Measurements from ENCODE around the gene USP20. TPM values are rescaled to one million over a fixed set of nuclear protein-coding genes. Genes with fewer than 3 reads are reported as not detected.

USP20 gene
- total and polyA plus RNA-seq, 4 donors = 11.4 to 38.9 (median 24.0) TPM

DNA sequence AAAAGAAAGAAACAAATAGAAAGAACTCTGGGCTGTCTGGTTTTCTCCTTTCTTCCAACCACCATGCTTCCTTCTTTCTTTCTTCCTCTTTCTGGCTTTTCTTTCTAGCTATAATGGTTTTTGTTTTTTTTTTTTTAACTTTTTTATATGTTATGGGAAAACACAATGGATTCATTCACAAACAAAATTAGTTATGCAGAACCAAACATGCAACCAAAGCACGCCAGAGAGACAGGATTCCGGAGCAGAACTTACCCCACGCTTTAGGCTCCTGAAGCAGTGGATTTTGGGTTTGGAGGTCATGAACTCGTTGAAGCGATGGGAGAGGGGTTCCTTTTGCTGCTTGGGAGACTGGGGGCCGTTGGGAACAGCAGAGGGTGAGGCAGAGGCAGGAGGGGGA lies 88.3 kb downstream of the USP20 start:
- Histone ChIP-seq H3K4me1 (ENCODE audit: control insufficient read depth, insufficient read depth, low read length) (no peaks in the 10 kb centered on the region), H3K27me3 (ENCODE audit: control insufficient read depth, insufficient read depth, low read length) (no peaks in the 10 kb centered on the region), H3K9me3 (ENCODE audit: control insufficient read depth, insufficient read depth, low read length) (no peaks in the 10 kb centered on the region), H3K4me3 (ENCODE audit: low read depth, low read length) (no peak overlapping the region), H3K36me3 (ENCODE audit: control insufficient read depth, insufficient read depth, low read length) (peaks cover 31% of the 10 kb centered on the region), H3K27ac (ENCODE audit: low read depth, low read length) (no peak overlapping the region)
- WGBS (ENCODE audit: insufficient coverage) = 50% methylated on average over 2 of the region's 6 CpGs
- DNase-seq (ENCODE audit: low read depth in 4 of 6, low spot score in 6 of 6) = no peak

DNA sequence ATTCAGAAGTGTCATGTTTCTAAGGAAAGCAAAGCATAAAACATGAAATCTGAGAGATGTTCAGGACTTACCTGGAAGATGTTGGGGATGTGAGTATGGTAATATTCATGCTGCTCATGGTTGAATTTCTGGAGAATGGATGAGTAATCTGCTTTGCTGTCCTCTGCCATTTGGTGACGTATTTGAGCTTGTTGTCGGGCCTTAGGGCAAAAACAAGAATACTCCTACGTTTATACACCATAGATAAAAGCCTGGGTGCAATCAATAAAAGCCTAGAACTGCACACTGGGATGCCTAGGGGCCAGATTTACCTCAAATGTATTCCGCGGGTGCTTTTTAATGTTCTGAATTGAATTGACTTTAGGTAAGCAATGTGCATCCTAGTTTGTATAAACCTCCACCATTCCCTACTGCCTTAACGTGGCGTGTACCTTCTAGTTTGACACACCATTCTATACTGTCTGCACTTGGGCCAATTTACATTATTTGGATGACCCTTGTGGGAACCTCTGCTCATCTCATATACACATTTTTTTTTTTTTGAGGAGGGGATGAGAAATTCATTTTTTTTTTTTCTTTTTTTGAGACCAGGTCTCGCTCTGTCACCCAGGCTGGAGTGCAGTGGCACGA lies 94.4 kb downstream of the USP20 start:
- H3K4me3 ChIP-seq (ENCODE audit: low read depth, low read length) = no peak overlapping the region
- no peak for DNase-seq (ENCODE audit: low read depth in 4 of 6, low spot score in 6 of 6)
- WGBS (ENCODE audit: insufficient coverage) = no CpG with 5 or more reads among the region's 9 CpGs
- no peaks in the 10 kb centered on the region for H3K27me3 ChIP-seq (ENCODE audit: control insufficient read depth, insufficient read depth, low read length)
- H3K36me3 ChIP-seq (ENCODE audit: control insufficient read depth, insufficient read depth, low read length) = peaks cover 17% of the 10 kb centered on the region
- peaks cover 4% of the 10 kb centered on the region for H3K4me1 ChIP-seq (ENCODE audit: control insufficient read depth, insufficient read depth, low read length)
- H3K27ac ChIP-seq (ENCODE audit: low read depth, low read length) = no peak overlapping the region
- H3K9me3 ChIP-seq (ENCODE audit: control insufficient read depth, insufficient read depth, low read length) = no peaks in the 10 kb centered on the region

DNA sequence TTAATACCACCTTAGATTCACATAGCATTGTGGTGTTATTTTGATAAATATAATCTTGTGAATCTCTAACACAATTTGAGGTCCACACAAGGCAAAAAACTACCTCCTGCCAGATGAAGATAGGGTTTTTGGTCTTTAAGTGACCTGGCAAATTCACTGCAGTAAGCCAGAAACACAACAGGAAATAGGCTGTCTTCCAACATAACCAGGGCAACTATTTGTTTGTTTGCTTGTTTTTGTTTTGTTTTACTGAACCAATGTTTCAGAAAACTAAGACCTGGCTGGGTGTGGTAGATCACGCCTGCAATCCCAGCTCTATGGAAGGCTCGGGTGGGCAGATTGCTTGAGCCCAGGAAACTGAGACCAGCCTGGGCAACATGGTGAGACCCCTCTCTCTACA lies 95.5 kb downstream of the USP20 start:
- WGBS (ENCODE audit: insufficient coverage) = no CpG with 5 or more reads among the region's 2 CpGs
- Histone ChIP-seq H3K27me3 (ENCODE audit: control insufficient read depth, insufficient read depth, low read length) (no peaks in the 10 kb centered on the region), H3K27ac (ENCODE audit: low read depth, low read length) (no peak overlapping the region), H3K9me3 (ENCODE audit: control insufficient read depth, insufficient read depth, low read length) (no peaks in the 10 kb centered on the region), H3K4me1 (ENCODE audit: control insufficient read depth, insufficient read depth, low read length) (peaks cover 4% of the 10 kb centered on the region), H3K4me3 (ENCODE audit: low read depth, low read length) (no peak overlapping the region), H3K36me3 (ENCODE audit: control insufficient read depth, insufficient read depth, low read length) (peaks cover 13% of the 10 kb centered on the region)
- no peak for DNase-seq (ENCODE audit: low read depth in 4 of 6, low spot score in 6 of 6)

Small RNAs within 50 kb of the gene (small RNA-seq; reads per million reads assigned to genes)
- not detected for gene MIR6855 (ENCODE audit: low replicate concordance)

Other genes with a start within 250 kb of the USP20 start
- gene C9orf50, start 214.4 kb upstream of the USP20 start, total RNA-seq = under 1 TPM in 1 of 2 donors, not detected in 1; 0.44 TPM
- under 1 TPM; 0.59 to 0.60 TPM for gene C9orf50, start 214.4 kb upstream of the USP20 start, polyA plus RNA-seq (ENCODE audit: insufficient read length in 2 of 2)
- 10 to 100 TPM; 15.9 to 26.0 TPM for gene NTMT1, start 209.3 kb upstream of the USP20 start, total RNA-seq
- gene NTMT1, start 209.3 kb upstream of the USP20 start, polyA plus RNA-seq (ENCODE audit: insufficient read length in 2 of 2) = 10 to 100 TPM; 38.9 to 39.9 TPM
- 10 to 100 TPM; 12.3 to 12.4 TPM for gene ASB6, start 193.3 kb upstream of the USP20 start, total RNA-seq
- 10 to 100 TPM; 29.8 to 33.4 TPM for gene ASB6, start 193.3 kb upstream of the USP20 start, polyA plus RNA-seq (ENCODE audit: insufficient read length in 2 of 2)
- gene PRRX2, start 169.8 kb upstream of the USP20 start, total RNA-seq = 10 to 100 TPM in 1 of 2 donors, 1 to 10 TPM in 1; 2.4 to 14.8 TPM
- gene PRRX2, start 169.8 kb upstream of the USP20 start, polyA plus RNA-seq (ENCODE audit: insufficient read length in 2 of 2) = 1 to 10 TPM in 1 of 2 donors, under 1 TPM in 1; 0.52 to 4.1 TPM
- gene PTGES, start 82.4 kb upstream of the USP20 start, total RNA-seq = 1 to 10 TPM; 2.5 to 9.3 TPM
- gene PTGES, start 82.4 kb upstream of the USP20 start, polyA plus RNA-seq (ENCODE audit: insufficient read length in 2 of 2) = 1 to 10 TPM; 7.8 to 8.8 TPM
- 10 to 100 TPM; 26.9 to 30.9 TPM for gene TOR1B, start 32.3 kb upstream of the USP20 start, total RNA-seq
- 10 to 100 TPM; 25.6 to 35.4 TPM for gene TOR1B, start 32.3 kb upstream of the USP20 start, polyA plus RNA-seq (ENCODE audit: insufficient read length in 2 of 2)
- gene TOR1A, start 11.3 kb upstream of the USP20 start, total RNA-seq = 10 to 100 TPM; 24.2 to 26.3 TPM
- 10 to 100 TPM; 42.2 to 46.0 TPM for gene TOR1A, start 11.3 kb upstream of the USP20 start, polyA plus RNA-seq (ENCODE audit: insufficient read length in 2 of 2)
- 10 to 100 TPM; 41.8 to 60.2 TPM for gene C9orf78, start 183 bp upstream of the USP20 start, total RNA-seq
- gene C9orf78, start 183 bp upstream of the USP20 start, polyA plus RNA-seq (ENCODE audit: insufficient read length in 2 of 2) = 10 to 100 TPM; 78.1 to 78.2 TPM
- gene FNBP1, start 207.7 kb downstream of the USP20 start, total RNA-seq = 100 to 1,000 TPM in 1 of 2 donors, 10 to 100 TPM in 1; 47.8 to 105 TPM
- 10 to 100 TPM; 69.3 to 89.1 TPM for gene FNBP1, start 207.7 kb downstream of the USP20 start, polyA plus RNA-seq (ENCODE audit: insufficient read length in 2 of 2)
- 10 to 100 TPM; 24.8 to 43.1 TPM for gene GPR107, start 218.4 kb downstream of the USP20 start, total RNA-seq
- gene GPR107, start 218.4 kb downstream of the USP20 start, polyA plus RNA-seq (ENCODE audit: insufficient read length in 2 of 2) = 10 to 100 TPM; 45.4 to 46.6 TPM

Data from spinal cord (tissue), 10 donors.